Right ventricle myocardium superior (tissue), 1 donor: ENCODE results near the gene TXNIP. TPM values are rescaled to one million over a fixed set of nuclear protein-coding genes. Genes with fewer than 3 reads are reported as not detected.

Experiments
- ATAC-seq: fragments of 200-7000 bp; cut with Tn5 transposase; one replicate; pipeline ENCODE4 v1.9.1; 2020; ENCODE audit warnings: mild to moderate bottlenecking; ENCODE audit not compliant: poor library complexity
- DNase-seq: peaks from one replicate; pipeline ENCODE4 v3.0.0-alpha.2; 2020
- intact Hi-C: fragments of 100-400 bp; cut with DNase I; formaldehyde crosslinking; loops from one replicate; pipeline ENCODE4 v1.11.2; 2022
- total RNA-seq: library from RNA; stranded (reverse); fragmentation: NEBNext Ultra II Directional; extraction: Animal tissue kit (Norgen Biotek cat#: 25700); gene quantifications from one replicate; pipeline ENCODE4 v1.2.1, GENCODE V29; 2021
- donor health status: DM: no; HTN: yes; CAD: no; lungs with severe emphysema.

Gene TXNIP
- total RNA-seq, 1 donor from 2014 or later, result 980 TPM

- intact Hi-C loops, result loop anchor here (2.0 to 10.0 kb wide), 2 partner anchors 32 to 62 kb away; partner anchors contain the start of genes ITGA10 and PEX11B
- DNase-seq (no peak), ATAC-seq (no peak)
Measured at GRCh38 chr1:145977016-145977415, 19.4 kb downstream of the TXNIP start.

- intact Hi-C loops, result loop anchor here (10.0 kb wide), 1 partner anchor 60 kb away; the partner anchor contains the start of genes ITGA10 and PEX11B
- no peak for ATAC-seq
- no peak for DNase-seq
Measured at GRCh38 chr1:145975216-145975615, 21.2 kb downstream of the TXNIP start.

DNA sequence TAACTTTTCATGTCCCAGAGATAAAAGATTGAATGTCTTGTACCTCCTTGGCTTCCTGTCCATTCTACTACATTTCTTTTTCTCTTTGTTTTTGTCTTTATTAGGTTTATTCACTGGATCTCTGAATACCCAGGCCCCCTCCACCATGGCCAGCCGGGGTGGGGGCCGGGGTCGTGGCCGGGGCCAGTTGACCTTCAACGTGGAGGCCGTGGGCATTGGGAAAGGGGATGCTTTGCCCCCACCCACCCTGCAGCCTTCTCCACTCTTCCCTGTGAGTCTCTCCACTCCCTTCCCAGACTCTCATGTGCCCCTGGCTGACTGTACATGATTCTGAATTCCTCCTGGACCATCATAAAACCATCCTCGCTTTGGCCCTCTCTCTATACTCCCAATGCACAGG lies 21.7 kb downstream of the TXNIP start:
- ATAC-seq, result no peak
- DNase-seq, result no peak
- intact Hi-C loops, result loop anchor here (10.0 kb wide), 1 partner anchor 60 kb away; the partner anchor contains the start of genes ITGA10 and PEX11B

- ATAC-seq, result no peak
- no peak for DNase-seq
- intact Hi-C loops, result loop anchor here (10.0 kb wide), 1 partner anchor 58 kb away; the partner anchor contains the start of genes ITGA10 and PEX11B
Measured at GRCh38 chr1:145972580-145972979, 23.8 kb downstream of the TXNIP start.

- no peak for DNase-seq
- intact Hi-C loops, result no loop called here
- no peak for ATAC-seq
Measured at GRCh38 chr1:145967288-145967687, 29.1 kb downstream of the TXNIP start.

DNA sequence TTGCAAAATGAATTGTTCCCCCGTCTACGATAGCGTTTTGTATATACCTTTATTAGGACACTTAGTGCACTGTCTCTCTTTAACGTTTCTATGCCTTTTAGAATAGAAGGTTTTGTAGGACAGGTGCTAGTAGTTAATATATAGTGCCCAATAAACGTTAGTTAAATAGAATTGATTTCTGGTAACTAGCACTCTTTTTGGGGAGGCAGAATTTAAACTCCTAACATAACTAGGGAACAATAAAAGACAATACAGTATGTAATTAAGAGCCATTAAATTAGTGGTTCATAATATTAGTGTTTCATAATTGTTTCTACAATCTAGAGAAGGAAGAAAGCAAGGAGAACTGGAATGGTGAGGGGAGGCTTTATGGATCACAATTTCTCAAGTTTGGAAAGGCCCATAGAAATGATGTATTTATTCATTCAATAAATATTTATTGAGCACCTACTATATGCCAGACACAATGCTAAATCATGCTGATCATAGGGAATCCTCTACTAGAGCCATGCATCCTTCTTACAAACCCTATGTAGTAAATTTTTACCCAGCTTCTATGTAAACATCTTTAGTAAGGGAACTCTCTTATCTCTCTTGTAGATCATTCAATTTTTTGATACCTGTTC lies 31.1 kb downstream of the TXNIP start:
- ATAC-seq (no peak), DNase-seq (no peak)
- intact Hi-C loops, result no loop called here

GRCh38 chr1:145964328-145965118 lies 31.9 kb downstream of the TXNIP start, which contains the start of the genes ANKRD34A and POLR3GL:
ANKRD34A (minus strand) TSS chr1:145964575; CDS start chr1:145961759, 2,816 bp downstream.
POLR3GL (plus strand) TSS chr1:145964690; CDS start chr1:145974866, 10,176 bp downstream.
- peak; percentile 98 for DNase-seq
- intact Hi-C loops, result no loop called here
- peak; percentile 84 for ATAC-seq

GRCh38 chr1:145963265-145964019 lies 32.9 kb downstream of the TXNIP start:
- no peak for DNase-seq
- no peak for ATAC-seq
- intact Hi-C loops, result no loop called here

DNA sequence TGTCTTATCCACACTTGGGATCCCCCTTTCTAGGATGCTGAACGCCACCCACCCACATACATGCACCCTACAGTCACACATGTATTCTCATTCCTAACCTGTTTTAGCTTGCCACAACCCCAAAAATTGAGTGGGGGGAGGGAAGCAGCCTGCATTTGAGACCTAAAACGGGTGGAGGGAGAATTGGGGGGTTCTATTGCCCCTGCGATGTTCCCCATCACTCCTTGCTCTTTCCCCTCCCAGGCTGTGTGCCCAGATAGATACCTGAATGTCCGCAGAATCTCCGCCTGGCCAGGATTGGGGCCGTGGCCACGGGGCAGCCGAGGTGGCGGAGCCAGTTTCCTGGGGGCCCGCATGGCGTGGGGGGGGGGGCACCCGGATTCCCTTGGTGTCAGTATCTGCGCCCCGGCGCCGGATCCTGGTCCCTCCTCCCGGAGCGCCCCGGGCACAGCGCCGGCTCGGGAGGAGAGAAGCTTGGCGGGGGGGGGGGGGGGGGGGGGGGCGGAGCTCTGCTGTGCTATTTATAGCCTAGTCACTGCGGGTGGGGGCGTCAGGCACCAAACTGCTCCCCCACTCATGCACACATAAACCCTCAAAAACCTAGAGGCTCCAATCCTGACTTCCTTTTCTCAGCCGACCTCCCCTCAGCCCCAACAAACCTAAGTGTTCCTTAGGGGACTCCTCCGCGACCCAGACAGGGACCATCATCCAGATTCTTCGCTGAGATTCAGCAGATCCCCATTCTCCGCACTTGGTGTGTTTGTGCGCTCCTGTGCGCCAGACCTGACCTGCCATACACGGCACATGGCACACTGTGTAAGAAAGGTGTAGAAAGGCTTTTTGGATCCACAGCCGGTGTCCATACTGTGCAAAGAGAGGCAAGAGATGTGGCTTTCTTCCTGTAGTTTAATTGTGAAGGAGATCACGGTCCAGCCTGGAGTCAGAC lies 33.9 kb downstream of the TXNIP start:
- DNase-seq, result peak; percentile 62
- ATAC-seq, result no peak
- intact Hi-C loops, result no loop called here

DNA sequence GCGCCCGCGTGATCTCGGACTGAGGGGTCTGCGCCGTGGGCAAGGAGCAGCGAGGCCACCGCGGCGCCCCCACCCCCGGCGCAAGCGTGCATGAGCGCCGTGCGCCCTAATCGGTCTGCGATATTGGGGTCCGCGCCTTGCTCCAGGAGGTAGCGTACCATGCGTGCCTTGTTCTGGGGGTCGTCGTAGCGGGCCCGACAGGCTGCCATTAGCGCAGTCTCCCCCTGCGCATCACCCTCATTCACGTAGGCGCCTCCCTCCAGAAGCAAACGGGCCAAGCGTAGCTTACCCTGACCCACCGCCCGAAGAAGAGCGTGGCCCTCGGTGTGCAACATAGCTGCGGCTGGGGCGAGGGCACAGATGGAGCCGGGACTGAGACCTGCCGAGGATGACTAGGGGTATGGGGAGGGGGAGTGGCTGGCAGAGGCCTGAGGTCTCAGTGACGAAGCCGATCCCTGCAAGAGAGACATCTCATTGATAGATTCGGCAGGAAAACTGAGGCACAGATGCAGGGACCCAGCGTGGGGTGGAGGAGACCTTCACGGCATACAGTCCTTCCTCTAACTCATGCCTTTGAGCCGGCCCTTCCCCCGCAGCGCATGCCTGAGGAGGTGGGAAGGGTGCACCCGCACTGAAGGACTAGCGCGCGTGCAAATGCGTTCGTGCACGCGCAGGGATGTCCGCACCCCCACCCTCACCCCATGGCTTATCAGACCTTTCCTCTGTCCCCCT lies 34.8 kb downstream of the TXNIP start:
- DNase-seq (peak; percentile 69), ATAC-seq (no peak)

DNA sequence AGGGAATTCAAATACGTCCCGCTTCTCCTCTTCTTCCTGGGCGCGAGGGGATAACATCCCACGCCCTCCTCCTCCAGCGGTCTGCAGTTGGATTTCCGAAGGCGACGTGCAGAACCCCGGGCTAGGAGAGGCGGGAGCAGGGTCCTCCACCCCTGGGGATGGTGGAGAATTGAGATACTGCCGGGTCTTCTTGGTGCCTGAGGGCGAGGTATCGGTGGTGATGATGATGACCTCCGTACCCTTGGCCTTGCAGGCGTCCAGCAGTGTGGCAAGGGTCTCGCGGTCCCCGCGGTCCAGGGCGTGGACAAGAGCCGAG lies 35.3 kb downstream of the TXNIP start:
- ATAC-seq (no peak), DNase-seq (no peak)
- intact Hi-C loops, result no loop called here

More for the DNA sequence above, 34.8 kb downstream of the TXNIP start:
- intact Hi-C loops, result no loop called here

GRCh38 chr1:145960468-145961108 lies 35.8 kb downstream of the TXNIP start:
- ATAC-seq, result peak; percentile 54
- intact Hi-C loops, result no loop called here
- peak; percentile 89 for DNase-seq

DNA sequence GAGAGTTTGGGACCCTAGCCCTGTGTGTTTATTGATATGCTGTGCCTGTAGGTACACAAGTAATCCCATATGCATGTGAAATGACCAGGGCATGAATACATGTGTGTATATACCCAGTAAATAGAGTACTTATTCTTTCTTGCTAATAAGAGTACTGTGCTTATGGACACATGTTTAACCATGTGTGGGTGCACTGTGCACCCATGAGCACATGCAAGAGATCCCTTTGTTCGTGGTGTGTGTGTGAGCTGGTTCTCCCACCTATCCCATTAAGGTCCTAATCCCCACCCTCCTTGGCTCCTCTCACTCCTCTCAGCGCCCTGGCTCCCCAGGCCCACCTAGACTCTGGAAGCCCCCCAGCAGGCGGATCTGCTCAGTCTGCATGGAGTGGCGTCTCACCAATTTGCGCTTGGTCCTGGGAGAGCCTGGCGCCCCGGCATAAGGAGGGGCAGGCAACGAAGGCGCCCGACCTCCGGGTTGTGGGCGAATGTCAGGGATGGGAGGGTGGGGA lies 36.4 kb downstream of the TXNIP start:
- ATAC-seq (no peak), DNase-seq (no peak)
- intact Hi-C loops, result no loop called here

GRCh38 chr1:145959333-145959732 lies 37.0 kb downstream of the TXNIP start:
- ATAC-seq (no peak), DNase-seq (no peak)
- intact Hi-C loops, result no loop called here

DNA sequence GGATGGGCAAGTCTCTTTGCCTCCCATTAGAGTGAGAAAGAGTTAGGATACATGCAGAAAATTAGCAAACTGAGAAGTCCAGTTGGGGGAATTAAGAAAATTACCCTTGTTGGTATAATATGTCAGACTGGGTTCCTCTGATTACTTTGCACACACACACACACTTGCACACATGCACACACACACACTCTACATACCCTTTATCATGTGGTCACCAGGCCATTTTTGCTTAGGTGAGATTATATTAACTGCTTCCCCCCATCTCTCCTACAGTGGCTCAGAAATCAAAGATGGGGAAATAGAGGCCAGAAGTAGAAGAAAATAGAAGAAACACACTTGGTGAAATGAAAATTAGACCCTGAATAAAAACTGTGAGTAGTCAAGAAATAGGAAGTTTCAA lies 37.6 kb downstream of the TXNIP start:
- DNase-seq (no peak), ATAC-seq (no peak)
- intact Hi-C loops, result no loop called here

DNA sequence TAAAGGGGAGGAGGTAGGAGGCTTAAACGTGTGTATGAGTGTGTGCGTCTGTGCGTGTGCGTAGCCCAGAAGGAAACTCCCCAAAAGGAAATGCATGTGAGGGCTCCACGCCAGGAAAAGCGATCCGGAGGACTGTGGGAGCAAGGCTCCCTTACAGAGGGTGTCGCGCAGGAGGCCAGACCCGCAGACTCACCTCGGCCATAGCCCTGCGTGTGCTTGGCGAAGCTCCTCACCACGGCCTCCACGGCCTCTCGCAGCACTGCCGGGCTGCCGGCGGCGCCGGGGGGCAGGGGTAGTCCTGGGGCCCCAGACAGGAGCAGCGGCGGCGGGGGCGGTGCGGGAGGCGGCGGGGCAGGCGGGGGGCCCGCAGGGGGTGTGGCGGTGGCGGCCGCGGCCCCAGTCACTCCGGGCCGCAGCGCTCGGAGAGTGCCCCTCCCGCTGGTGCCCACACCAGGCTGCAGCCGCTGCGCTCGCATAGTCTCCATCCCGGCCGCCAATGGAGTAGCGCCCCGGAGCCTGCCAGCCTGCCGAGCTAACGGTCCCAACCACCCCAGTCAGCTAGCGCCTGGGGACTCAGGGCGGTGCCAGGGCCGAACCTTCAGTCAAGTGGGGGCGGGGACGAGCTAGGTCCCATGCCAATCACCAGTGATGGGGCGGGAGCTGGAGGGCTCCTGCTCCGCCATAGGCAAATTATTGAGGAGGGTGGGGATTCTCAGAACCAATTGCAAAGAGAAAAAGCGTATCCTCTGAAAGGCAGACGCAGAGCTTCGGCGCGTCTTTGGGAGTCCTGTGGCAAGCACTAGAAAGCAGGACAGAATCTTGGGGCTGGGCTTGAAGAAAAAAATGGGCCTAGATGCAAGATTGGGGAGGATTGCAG lies 38.7 kb downstream of the TXNIP start, which contains the start of gene LIX1L:
Gene LIX1L (minus strand): TSS at position 575 of the 877 bp plus-strand sequence. CDS start 90 bp downstream, at position 485.
- DNase-seq (peak; percentile 97), ATAC-seq (peak; percentile 85)
- intact Hi-C loops, result no loop called here
